GM21528 (cell line): ENCODE results near the gene NNAT.
"Not testable (repeated sequence)": the region's sequence is repeated elsewhere in the genome, so short reads cannot be mapped to it uniquely, and the experiment has no call there.

Experiments used
- ATAC-seq: cut with Tn5 transposase; IDR thresholded peaks from one replicate; pipeline ENCODE4 v1.9.1; 2021; ENCODE audit warnings: mild to moderate bottlenecking, moderate library complexity; ENCODE audit not compliant: unreplicated experiment, low FRiP score

The NNAT gene, protein sequence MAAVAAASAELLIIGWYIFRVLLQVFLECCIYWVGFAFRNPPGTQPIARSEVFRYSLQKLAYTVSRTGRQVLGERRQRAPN

GRCh38 chr20:37521061-37521771, at the start of gene NNAT:
NNAT (plus strand) TSS chr20:37521250; CDS start chr20:37521332, 82 bp downstream.
- ATAC-seq = no peak

- ATAC-seq = no peak
These were observed 49.3 kb upstream of the NNAT start for GRCh38 chr20:37471741-37472235.

GRCh38 chr20:37472435-37472834, 48.6 kb upstream of the NNAT start:
- ATAC-seq = not testable (repeated sequence)

- ATAC-seq = no peak
These were observed 47.6 kb upstream of the NNAT start for GRCh38 chr20:37473249-37474000.

- no peak for ATAC-seq
These were observed 46.7 kb upstream of the NNAT start for GRCh38 chr20:37474386-37474785.

DNA sequence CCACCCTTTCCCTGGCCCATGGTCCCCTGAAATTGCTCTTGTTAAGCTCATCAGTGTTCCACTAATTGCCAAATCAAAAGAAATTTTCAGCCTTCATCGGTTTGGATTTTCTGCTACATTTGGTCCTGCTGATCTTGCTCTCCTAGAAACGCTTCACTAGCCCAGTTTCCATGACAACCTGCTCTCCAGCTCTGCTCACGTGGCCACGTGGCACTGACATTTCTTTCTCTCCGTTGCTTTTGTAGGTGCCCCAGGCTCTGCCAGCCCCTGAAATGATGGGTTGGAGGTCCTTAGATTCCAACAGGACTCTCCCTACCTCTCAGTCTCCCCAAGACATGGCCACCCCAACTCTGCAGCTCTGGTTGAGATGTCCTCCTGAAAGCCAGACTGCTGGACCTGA, 45.8 kb upstream of the NNAT start:
- no peak for ATAC-seq

GRCh38 chr20:37477041-37477440, 44.0 kb upstream of the NNAT start:
- ATAC-seq = no peak

DNA sequence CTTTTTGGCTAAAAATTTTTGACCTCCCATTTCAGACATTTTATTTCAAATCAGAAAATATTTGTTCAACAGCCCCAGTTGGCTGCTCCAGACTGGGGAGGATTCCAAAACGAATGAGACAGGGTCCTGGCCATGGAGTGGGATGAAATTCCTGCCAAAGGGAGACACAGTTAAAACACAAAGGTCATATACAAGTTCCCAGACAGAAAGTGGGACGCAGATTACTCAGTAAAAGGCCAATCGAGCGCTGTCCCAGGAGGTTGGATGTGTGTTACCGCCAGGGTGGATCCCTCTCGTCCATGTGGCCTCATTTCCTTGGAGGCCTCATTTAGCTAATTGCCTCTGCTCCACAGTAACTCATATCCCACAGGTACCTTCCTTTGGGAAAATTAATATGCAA, 41.8 kb upstream of the NNAT start:
- ATAC-seq = no peak

DNA sequence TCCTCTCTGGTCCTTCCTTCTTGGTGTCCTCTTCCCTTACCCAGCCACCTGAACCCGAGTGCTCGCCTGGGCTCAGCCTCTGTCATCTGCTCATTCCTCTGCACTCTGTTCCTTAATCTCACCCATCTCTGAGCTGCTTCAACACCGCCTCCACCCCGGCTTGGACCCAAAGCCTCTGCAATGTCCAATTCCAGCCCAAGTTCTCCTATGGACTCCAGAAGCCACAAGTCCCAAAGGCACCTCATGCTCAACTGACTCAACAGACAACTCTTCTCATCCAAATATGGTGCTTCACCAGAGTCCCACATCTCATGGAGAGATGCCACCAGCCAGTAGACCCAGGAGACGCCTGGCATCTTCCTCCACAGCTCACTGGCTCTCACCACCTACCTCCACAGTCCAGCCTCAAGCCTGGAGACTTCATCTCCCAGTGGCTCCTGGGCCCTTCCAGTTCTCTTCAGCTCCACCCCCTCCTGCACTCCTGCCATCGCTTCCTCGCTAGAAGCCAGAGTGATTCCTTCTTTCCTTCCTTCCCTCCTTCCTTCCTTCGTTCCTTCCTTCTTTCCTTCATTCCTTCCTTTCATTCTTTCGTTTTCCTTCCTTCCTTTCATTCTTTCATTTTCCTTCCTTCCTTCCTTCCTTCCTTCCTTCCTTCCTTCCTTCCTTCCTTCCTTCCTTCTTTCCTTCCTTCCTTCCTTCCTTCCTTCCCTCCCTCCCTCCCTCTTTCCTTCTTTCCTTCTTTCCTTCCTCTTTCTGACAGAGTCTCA, 40.9 kb upstream of the NNAT start:
- no peak for ATAC-seq

GRCh38 chr20:37480919-37481318, 40.1 kb upstream of the NNAT start:
- ATAC-seq = no peak

DNA sequence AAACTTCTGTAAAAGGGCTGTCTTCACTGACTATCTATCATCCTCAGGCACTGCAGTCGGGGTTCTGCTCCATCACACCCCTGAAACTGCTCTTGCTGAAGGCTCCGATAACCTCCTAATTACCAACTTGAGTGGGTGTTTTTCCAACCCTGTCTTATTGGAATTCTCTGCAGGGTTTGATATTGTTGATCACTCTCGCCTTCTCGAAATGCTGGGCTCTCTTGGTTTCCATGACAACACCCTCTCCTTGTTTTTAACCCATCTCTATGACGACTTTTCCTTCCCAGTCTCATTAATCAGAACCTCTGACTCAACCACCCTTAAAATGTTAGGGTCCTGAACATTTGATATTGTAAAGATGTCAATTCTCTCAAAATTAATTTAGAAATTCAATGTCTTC, 39.4 kb upstream of the NNAT start:
- no peak for ATAC-seq

DNA sequence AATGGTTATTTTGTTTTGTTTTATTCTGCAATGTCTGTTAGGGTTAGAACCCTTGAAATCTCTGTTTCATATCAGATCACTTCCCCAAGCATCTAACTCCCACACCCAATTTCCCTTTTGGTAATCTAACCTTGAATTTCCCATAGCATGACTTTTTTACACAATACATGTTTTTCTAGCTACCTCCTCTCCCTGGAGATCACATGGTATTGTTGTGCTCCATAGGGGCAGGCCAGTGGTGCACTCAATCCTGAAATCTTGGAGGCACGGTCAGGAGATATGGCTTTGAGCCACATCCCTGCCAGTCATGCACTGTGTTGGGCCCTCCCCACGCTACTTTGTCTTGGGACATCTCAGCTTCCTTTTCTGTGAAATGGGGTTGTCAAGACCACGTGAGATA, 36.7 kb upstream of the NNAT start:
- no peak for ATAC-seq

- ATAC-seq = not testable (repeated sequence)
These were observed 34.8 kb upstream of the NNAT start for GRCh38 chr20:37486209-37486608.

GRCh38 chr20:37490663-37491350, 30.2 kb upstream of the NNAT start:
- no peak for ATAC-seq

- ATAC-seq = no peak
These were observed 28.9 kb upstream of the NNAT start for GRCh38 chr20:37492096-37492625.

GRCh38 chr20:37492945-37493344, 28.1 kb upstream of the NNAT start:
- ATAC-seq = no peak

GRCh38 chr20:37494301-37494700, 26.7 kb upstream of the NNAT start:
- no peak for ATAC-seq

DNA sequence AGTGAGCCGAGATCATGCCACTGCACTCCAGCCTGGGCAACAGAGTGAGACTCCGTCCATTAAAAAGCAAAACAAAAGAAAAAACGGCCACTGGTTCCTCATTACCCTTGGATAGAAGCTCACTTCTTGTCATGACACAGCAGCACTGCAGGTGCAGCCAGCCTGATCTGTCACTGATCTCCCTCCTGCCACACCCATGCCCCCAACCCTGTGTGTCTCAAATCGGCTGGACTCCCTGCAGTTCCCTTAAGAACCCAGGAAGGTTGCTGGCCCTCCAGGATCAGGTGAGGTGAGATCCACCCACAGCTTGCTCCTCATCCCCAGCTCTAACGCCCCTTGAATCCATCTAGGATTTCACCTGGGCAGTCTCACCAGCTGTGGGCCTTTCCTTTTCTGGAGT, 26.3 kb upstream of the NNAT start:
- ATAC-seq = no peak

- ATAC-seq = no peak
These were observed 22.9 kb upstream of the NNAT start for GRCh38 chr20:37498066-37498665.

- ATAC-seq = no peak
These were observed 20.7 kb upstream of the NNAT start for GRCh38 chr20:37500311-37500710.
